ENCODE measurements around the gene SCRN2. TPM values are rescaled to one million over a fixed set of nuclear protein-coding genes. Genes with fewer than 3 reads are reported as not detected.

The SCRN2 gene
- total and polyA plus RNA-seq, 2 of the 13 experiments (the other 11 are each of a cell fraction or from before 2014, with no cell fraction given): 21.7 to 29.5 TPM

Other genes with a start within 250 kb of the SCRN2 start
- gene KPNB1, start 191.4 kb downstream of the SCRN2 start, total RNA-seq (2016; rRNA removed; fragmentation: Illumina TruSeq; extraction: Trizol): 424 and 443 TPM in 2 replicates
- 164 and 169 TPM in 2 replicates for gene KPNB1, start 191.4 kb downstream of the SCRN2 start, polyA plus RNA-seq (2011; rRNA removed)
- gene TBKBP1, start 147.1 kb downstream of the SCRN2 start, total RNA-seq (2016; rRNA removed; fragmentation: Illumina TruSeq; extraction: Trizol): 2.6 and 3.0 TPM in 2 replicates
- gene TBKBP1, start 147.1 kb downstream of the SCRN2 start, polyA plus RNA-seq (2011; rRNA removed): 7.0 and 10.9 TPM in 2 replicates
- not detected in 2 replicates for gene TBX21, start 108.0 kb downstream of the SCRN2 start, total RNA-seq (2016; rRNA removed; fragmentation: Illumina TruSeq; extraction: Trizol)
- gene TBX21, start 108.0 kb downstream of the SCRN2 start, polyA plus RNA-seq (2011; rRNA removed): not detected in 2 replicates
- 1.0 and 4.7 TPM in 2 replicates for gene OSBPL7, start 19.5 kb downstream of the SCRN2 start, total RNA-seq (2016; rRNA removed; fragmentation: Illumina TruSeq; extraction: Trizol)
- gene OSBPL7, start 19.5 kb downstream of the SCRN2 start, polyA plus RNA-seq (2011; rRNA removed): 6.6 and 8.3 TPM in 2 replicates
- 56.7 and 59.7 TPM in 2 replicates for gene MRPL10, start 9.7 kb downstream of the SCRN2 start, total RNA-seq (2016; rRNA removed; fragmentation: Illumina TruSeq; extraction: Trizol)
- 149 and 157 TPM in 2 replicates for gene MRPL10, start 9.7 kb downstream of the SCRN2 start, polyA plus RNA-seq (2011; rRNA removed)
- 0.09 and 0.13 TPM in 2 replicates for gene LRRC46, start 9.6 kb downstream of the SCRN2 start, total RNA-seq (2016; rRNA removed; fragmentation: Illumina TruSeq; extraction: Trizol)
- 0.09 and 0.16 TPM in 2 replicates for gene LRRC46, start 9.6 kb downstream of the SCRN2 start, polyA plus RNA-seq (2011; rRNA removed)
- gene SP6, start 9.9 kb upstream of the SCRN2 start, total RNA-seq (2016; rRNA removed; fragmentation: Illumina TruSeq; extraction: Trizol): 0.07 TPM in 1 of 2 replicates, not detected in the other
- gene SP6, start 9.9 kb upstream of the SCRN2 start, polyA plus RNA-seq (2011; rRNA removed): 0.07 and 0.09 TPM in 2 replicates
- gene SP2, start 55.0 kb upstream of the SCRN2 start, total RNA-seq (2016; rRNA removed; fragmentation: Illumina TruSeq; extraction: Trizol): 1.4 and 1.5 TPM in 2 replicates
- 4.2 and 4.8 TPM in 2 replicates for gene SP2, start 55.0 kb upstream of the SCRN2 start, polyA plus RNA-seq (2011; rRNA removed)
- 63.3 and 110 TPM in 2 replicates for gene PNPO, start 100.3 kb upstream of the SCRN2 start, total RNA-seq (2016; rRNA removed; fragmentation: Illumina TruSeq; extraction: Trizol)
- 47.9 and 48.1 TPM in 2 replicates for gene PNPO, start 100.3 kb upstream of the SCRN2 start, polyA plus RNA-seq (2011; rRNA removed)
- 2.0 and 2.4 TPM in 2 replicates for gene PRR15L, start 116.6 kb upstream of the SCRN2 start, total RNA-seq (2016; rRNA removed; fragmentation: Illumina TruSeq; extraction: Trizol)
- gene PRR15L, start 116.6 kb upstream of the SCRN2 start, polyA plus RNA-seq (2011; rRNA removed): 0.44 and 0.47 TPM in 2 replicates
- gene CDK5RAP3, start 129.8 kb upstream of the SCRN2 start, total RNA-seq (2016; rRNA removed; fragmentation: Illumina TruSeq; extraction: Trizol): 86.8 and 128 TPM in 2 replicates
- 154 and 183 TPM in 2 replicates for gene CDK5RAP3, start 129.8 kb upstream of the SCRN2 start, polyA plus RNA-seq (2011; rRNA removed)
- gene COPZ2, start 196.5 kb upstream of the SCRN2 start, total RNA-seq (2016; rRNA removed; fragmentation: Illumina TruSeq; extraction: Trizol): 0.74 and 1.5 TPM in 2 replicates
- gene COPZ2, start 196.5 kb upstream of the SCRN2 start, polyA plus RNA-seq (2011; rRNA removed): 0.48 and 0.61 TPM in 2 replicates
- 53.7 and 67.0 TPM in 2 replicates for gene NFE2L1, start 207.1 kb upstream of the SCRN2 start, total RNA-seq (2016; rRNA removed; fragmentation: Illumina TruSeq; extraction: Trizol)
- 234 and 278 TPM in 2 replicates for gene NFE2L1, start 207.1 kb upstream of the SCRN2 start, polyA plus RNA-seq (2011; rRNA removed)

Measured in HepG2 (cell line).